ENCODE results near the gene ITGB4.

The ITGB4 gene

DNA sequence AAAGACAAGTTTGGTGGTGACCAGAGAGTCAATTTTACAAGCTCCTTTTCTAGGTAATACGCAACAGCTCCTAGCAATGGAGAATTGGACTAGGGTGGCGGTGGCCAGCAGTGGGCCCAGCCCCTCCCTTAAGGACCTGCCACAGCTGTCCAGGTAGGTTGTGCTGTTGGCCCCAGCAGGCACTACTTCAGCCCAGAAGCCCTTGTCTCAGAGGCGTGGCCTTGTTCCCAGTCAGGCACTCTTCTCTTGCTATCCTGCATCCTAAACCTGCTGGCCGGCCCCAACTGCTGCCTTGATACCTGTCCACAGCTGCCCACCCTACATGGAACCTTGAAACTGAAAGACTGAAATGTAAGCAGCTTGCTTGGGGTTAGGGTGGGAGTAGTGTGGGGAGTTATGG, 44.7 kb downstream of the ITGB4 start:
- no peak for TF ChIP-seq POLR2AphosphoS5 (IDR thresholded peaks at IDR 0.05; ENCODE audit: low read depth, low read length)
- TF ChIP-seq TAF1 (IDR thresholded peaks at IDR 0.05; ENCODE audit: borderline replicate concordance, insufficient read depth, low read length) = no peak
- TF ChIP-seq SIN3A (IDR thresholded peaks at IDR 0.05; ENCODE audit: borderline replicate concordance, insufficient read depth, low read length) = no peak
- TF ChIP-seq, protein P1, sequence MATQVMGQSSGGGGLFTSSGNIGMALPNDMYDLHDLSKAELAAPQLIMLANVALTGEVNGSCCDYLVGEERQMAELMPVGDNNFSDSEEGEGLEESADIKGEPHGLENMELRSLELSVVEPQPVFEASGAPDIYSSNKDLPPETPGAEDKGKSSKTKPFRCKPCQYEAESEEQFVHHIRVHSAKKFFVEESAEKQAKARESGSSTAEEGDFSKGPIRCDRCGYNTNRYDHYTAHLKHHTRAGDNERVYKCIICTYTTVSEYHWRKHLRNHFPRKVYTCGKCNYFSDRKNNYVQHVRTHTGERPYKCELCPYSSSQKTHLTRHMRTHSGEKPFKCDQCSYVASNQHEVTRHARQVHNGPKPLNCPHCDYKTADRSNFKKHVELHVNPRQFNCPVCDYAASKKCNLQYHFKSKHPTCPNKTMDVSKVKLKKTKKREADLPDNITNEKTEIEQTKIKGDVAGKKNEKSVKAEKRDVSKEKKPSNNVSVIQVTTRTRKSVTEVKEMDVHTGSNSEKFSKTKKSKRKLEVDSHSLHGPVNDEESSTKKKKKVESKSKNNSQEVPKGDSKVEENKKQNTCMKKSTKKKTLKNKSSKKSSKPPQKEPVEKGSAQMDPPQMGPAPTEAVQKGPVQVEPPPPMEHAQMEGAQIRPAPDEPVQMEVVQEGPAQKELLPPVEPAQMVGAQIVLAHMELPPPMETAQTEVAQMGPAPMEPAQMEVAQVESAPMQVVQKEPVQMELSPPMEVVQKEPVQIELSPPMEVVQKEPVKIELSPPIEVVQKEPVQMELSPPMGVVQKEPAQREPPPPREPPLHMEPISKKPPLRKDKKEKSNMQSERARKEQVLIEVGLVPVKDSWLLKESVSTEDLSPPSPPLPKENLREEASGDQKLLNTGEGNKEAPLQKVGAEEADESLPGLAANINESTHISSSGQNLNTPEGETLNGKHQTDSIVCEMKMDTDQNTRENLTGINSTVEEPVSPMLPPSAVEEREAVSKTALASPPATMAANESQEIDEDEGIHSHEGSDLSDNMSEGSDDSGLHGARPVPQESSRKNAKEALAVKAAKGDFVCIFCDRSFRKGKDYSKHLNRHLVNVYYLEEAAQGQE (IDR thresholded peaks at IDR 0.05; ENCODE audit: insufficient read depth in 1 of 2, low read depth in 2 of 2, low read length in 2 of 2) = no peak
- TF ChIP-seq FOXP2 (optimal IDR thresholded peaks at IDR 0.05; ENCODE audit: borderline replicate concordance, extremely low read depth, extremely low read length, insufficient read depth) = no peak

- TF ChIP-seq POLR2AphosphoS5 (IDR thresholded peaks at IDR 0.05; ENCODE audit: low read depth, low read length) = no peak
- TF ChIP-seq SIN3A (IDR thresholded peaks at IDR 0.05; ENCODE audit: borderline replicate concordance, insufficient read depth, low read length) = no peak
- TF ChIP-seq FOXP2 (optimal IDR thresholded peaks at IDR 0.05; ENCODE audit: borderline replicate concordance, extremely low read depth, extremely low read length, insufficient read depth) = no peak
- TF ChIP-seq, protein P1 (IDR thresholded peaks at IDR 0.05; ENCODE audit: insufficient read depth in 1 of 2, low read depth in 2 of 2, low read length in 2 of 2) = no peak
- no peak for TF ChIP-seq TAF1 (IDR thresholded peaks at IDR 0.05; ENCODE audit: borderline replicate concordance, insufficient read depth, low read length)
Measured at GRCh38 chr17:75767881-75768280, 46.6 kb downstream of the ITGB4 start.

- no peak for TF ChIP-seq SIN3A (IDR thresholded peaks at IDR 0.05; ENCODE audit: borderline replicate concordance, insufficient read depth, low read length)
- TF ChIP-seq FOXP2 (optimal IDR thresholded peaks at IDR 0.05; ENCODE audit: borderline replicate concordance, extremely low read depth, extremely low read length, insufficient read depth) = no peak
- TF ChIP-seq, protein P1 (IDR thresholded peaks at IDR 0.05; ENCODE audit: insufficient read depth in 1 of 2, low read depth in 2 of 2, low read length in 2 of 2) = no peak
- no peak for TF ChIP-seq TAF1 (IDR thresholded peaks at IDR 0.05; ENCODE audit: borderline replicate concordance, insufficient read depth, low read length)
- TF ChIP-seq POLR2AphosphoS5 (IDR thresholded peaks at IDR 0.05; ENCODE audit: low read depth, low read length) = no peak
Measured at GRCh38 chr17:75769536-75769935, 48.3 kb downstream of the ITGB4 start.

- TF ChIP-seq TAF1 (IDR thresholded peaks at IDR 0.05; ENCODE audit: borderline replicate concordance, insufficient read depth, low read length) (no peak), FOXP2 (optimal IDR thresholded peaks at IDR 0.05; ENCODE audit: borderline replicate concordance, extremely low read depth, extremely low read length, insufficient read depth) (no peak), SIN3A (IDR thresholded peaks at IDR 0.05; ENCODE audit: borderline replicate concordance, insufficient read depth, low read length) (no peak), POLR2AphosphoS5 (IDR thresholded peaks at IDR 0.05; ENCODE audit: low read depth, low read length) (no peak)
- TF ChIP-seq, protein P1 (IDR thresholded peaks at IDR 0.05; ENCODE audit: insufficient read depth in 1 of 2, low read depth in 2 of 2, low read length in 2 of 2) = no peak
Measured at GRCh38 chr17:75771334-75772281, 50.3 kb downstream of the ITGB4 start.
